Body of pancreas (tissue), 4 donors: ENCODE results near the gene COX7A2L.
"Not testable (repeated sequence)": the region's sequence is repeated elsewhere in the genome, so short reads cannot be mapped to it uniquely, and the experiment has no call there.

Experiments
- CTCF ChIP-seq, 7 experiments: fragments of 450-650 bp in 4 of 7; fragments of 200-600 bp in 3 of 7; sonication (generic) in 3 of 7; IDR thresholded peaks; one replicate each; pipeline ENCODE4 v1.5.1; 2016 to 2019; ENCODE audit warnings: antibody characterized with exemption in 7 of 7
- POLR2A ChIP-seq, 3 donors: fragments of 450-650 bp; IDR thresholded peaks; one replicate each; pipeline ENCODE4 v1.6.1; 2016; ENCODE audit warnings: antibody characterized with exemption in 3 of 3, mild to moderate bottlenecking in 2 of 3

DNA sequence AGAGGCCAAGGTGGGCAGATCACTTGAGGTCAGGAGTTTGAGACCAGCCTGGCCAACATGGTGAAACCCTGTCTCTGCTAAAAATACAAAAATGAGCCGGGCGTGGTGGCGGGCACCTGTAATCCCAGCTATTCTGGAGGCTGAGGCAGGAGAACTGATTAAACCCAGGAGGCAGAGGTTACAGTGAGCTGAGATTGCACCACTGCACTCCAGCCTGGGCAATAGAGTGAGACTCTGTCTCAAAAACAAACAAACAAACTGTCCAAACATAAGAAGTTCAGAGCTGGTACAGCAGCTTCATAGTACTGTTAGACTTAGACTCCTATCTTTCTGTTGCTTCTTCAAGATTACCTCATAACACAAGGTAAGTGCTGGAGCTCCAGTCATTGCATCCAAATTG, 32.3 kb upstream of the COX7A2L start:
- TF ChIP-seq CTCF, POLR2A (IDR thresholded peaks at IDR 0.05): not testable (repeated sequence)
